ENCODE results near the gene SLC16A11. TPM values are rescaled to one million over a fixed set of nuclear protein-coding genes. Genes with fewer than 3 reads are reported as not detected.

SLC16A11 gene
- total and polyA plus RNA-seq, 2 of the 4 experiments (the other 2 are of a cell fraction), result not detected

DNA sequence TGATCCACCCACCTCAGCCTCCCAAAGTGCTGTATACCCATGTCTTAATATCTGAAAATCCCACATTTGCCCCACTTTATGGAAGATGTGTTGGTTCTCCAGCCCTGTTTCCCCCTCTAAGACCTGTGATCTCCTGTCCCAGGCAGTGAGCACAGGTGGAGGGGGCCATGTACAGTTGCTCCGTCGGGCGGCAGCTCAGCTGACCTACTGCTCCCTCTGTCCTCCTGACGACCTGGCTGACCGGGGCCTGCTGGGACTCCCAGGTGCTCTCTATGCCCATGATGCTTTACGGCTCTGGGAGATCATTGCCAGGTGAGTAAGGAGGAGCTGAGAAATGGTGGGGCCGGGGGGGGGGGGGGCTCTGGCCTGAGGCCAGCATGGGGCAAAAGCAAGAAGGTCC is 38.2 kb downstream of the SLC16A11 start:
- POLR2A ChIA-PET (ENCODE audit: unreplicated experiment), result no interaction called here
- no peak overlapping the region for H4K5ac ChIP-seq (ENCODE audit: low read depth, low read length)
- no peak overlapping the region for H3K18ac ChIP-seq (ENCODE audit: low read depth, low read length)
- no peaks in the 10 kb centered on the region for H3K27me3 ChIP-seq (ENCODE audit: control insufficient read depth, insufficient read depth, low read length)
- H2AFZ ChIP-seq (replicated peaks; ENCODE audit: low read length, poor library complexity), result no peak overlapping the region
- H4K91ac ChIP-seq (ENCODE audit: insufficient read depth, low read depth, low read length), result no peak overlapping the region
- H3K14ac ChIP-seq (replicated peaks; ENCODE audit: low read depth, low read length), result no peak overlapping the region
- CTCF ChIA-PET, result interaction anchor here (0.6 kb wide), 1 partner anchor 85 kb away, joined by 3 read pairs; no protein-coding TSS in a partner anchor
- H4K8ac ChIP-seq (ENCODE audit: low read depth in 2 of 2, low read length in 2 of 2), result no peak overlapping the region
- H3K9me3 ChIP-seq (ENCODE audit: control insufficient read depth, insufficient read depth, low read length), result no peaks in the 10 kb centered on the region
- peaks cover 19 to 67% of the 10 kb centered on the region in 2 experiments for H3K79me1 ChIP-seq (ENCODE audit: low read depth in 1 of 2, low read length in 2 of 2)
- H3K4me2 ChIP-seq (ENCODE audit: low read depth, low read length), result no peak overlapping the region
- no TSS peak for BruUV-seq (replicated peaks)
- H2BK20ac ChIP-seq (ENCODE audit: low read depth, low read length), result no peak overlapping the region
- ATAC-seq (ENCODE audit: low read depth) (no peak), DNase-seq (no peak)
- H2BK15ac ChIP-seq (ENCODE audit: low read depth, low read length), result no peak overlapping the region
- no peak overlapping the region for H3K56ac ChIP-seq (ENCODE audit: extremely low read depth, insufficient read depth, low read length)
- no peak overlapping the region for H3K23ac ChIP-seq (ENCODE audit: low read depth, low read length)
- H2BK5ac ChIP-seq (ENCODE audit: low read depth, low read length, poor library complexity, severe bottlenecking), result no peak overlapping the region
- H3K9ac ChIP-seq (ENCODE audit: low read depth, low read length), result no peak overlapping the region
- H2BK120ac ChIP-seq (ENCODE audit: low read depth, low read length), result no peak overlapping the region
- no CpG with 5 or more reads among the region's 7 CpGs for WGBS, 2 experiments (ENCODE audit: extremely low coverage in 2 of 2, insufficient read length in 1 of 2)
- no peak overlapping the region for H3K27ac ChIP-seq (ENCODE audit: insufficient read depth, low read length)
- no peak overlapping the region for H3K4ac ChIP-seq (ENCODE audit: low read depth, low read length)
- H4K20me1 ChIP-seq (ENCODE audit: insufficient read depth, low read length), result peaks cover 25% of the 10 kb centered on the region
- peaks cover 21% of the 10 kb centered on the region for H3K36me3 ChIP-seq (ENCODE audit: control insufficient read depth, insufficient read depth, low read length)
- intact Hi-C loops (cut with micrococcal nuclease) (no loop called here), dilution Hi-C loops (cut with HindIII; ENCODE audit: low sequenced_read_pairs, unreplicated experiment) (no loop called here), in situ Hi-C loops (cut with MboI; ENCODE audit: low sequenced_read_pairs) (loop anchor here (5.0 kb wide), 1 partner anchor 93 kb away; no protein-coding TSS in a partner anchor)
- TF ChIP-seq BHLHE40 (IDR thresholded peaks at IDR 0.05; ENCODE audit: low read depth, low read length) (no peak), RAD21 (IDR thresholded peaks at IDR 0.05; ENCODE audit: low read length) (no peak), SMC3 (IDR thresholded peaks at IDR 0.05; ENCODE audit: low read depth, low read length) (no peak), MAZ (IDR thresholded peaks at IDR 0.05; ENCODE audit: borderline replicate concordance, low read depth, low read length) (no peak), POLR2A (IDR thresholded peaks at IDR 0.05; ENCODE audit: low read depth, low read length) (no peak), FOS (IDR thresholded peaks at IDR 0.05; ENCODE audit: low read depth, low read length) (no peak), RFX5 (IDR thresholded peaks at IDR 0.05; ENCODE audit: low read depth, low read length) (no peak), RCOR1 (IDR thresholded peaks at IDR 0.05; ENCODE audit: insufficient replicate concordance, low read length) (no peak), CEBPB (IDR thresholded peaks at IDR 0.05; ENCODE audit: low read depth, low read length) (no peak), CHD1 (IDR thresholded peaks at IDR 0.05; ENCODE audit: low read depth, low read length) (no peak), MAFK (IDR thresholded peaks at IDR 0.05; ENCODE audit: low read depth, low read length) (no peak)
- TF ChIP-seq, protein P1, sequence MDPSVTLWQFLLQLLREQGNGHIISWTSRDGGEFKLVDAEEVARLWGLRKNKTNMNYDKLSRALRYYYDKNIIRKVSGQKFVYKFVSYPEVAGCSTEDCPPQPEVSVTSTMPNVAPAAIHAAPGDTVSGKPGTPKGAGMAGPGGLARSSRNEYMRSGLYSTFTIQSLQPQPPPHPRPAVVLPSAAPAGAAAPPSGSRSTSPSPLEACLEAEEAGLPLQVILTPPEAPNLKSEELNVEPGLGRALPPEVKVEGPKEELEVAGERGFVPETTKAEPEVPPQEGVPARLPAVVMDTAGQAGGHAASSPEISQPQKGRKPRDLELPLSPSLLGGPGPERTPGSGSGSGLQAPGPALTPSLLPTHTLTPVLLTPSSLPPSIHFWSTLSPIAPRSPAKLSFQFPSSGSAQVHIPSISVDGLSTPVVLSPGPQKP (IDR thresholded peaks at IDR 0.05; ENCODE audit: borderline replicate concordance, low read depth, low read length), result no peak
- TF ChIP-seq, protein P2, sequence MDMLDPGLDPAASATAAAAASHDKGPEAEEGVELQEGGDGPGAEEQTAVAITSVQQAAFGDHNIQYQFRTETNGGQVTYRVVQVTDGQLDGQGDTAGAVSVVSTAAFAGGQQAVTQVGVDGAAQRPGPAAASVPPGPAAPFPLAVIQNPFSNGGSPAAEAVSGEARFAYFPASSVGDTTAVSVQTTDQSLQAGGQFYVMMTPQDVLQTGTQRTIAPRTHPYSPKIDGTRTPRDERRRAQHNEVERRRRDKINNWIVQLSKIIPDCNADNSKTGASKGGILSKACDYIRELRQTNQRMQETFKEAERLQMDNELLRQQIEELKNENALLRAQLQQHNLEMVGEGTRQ (IDR thresholded peaks at IDR 0.05; ENCODE audit: low read depth, low read length), result no peak
- H3K9me1 ChIP-seq (ENCODE audit: insufficient read depth, low read length), result no peaks in the 10 kb centered on the region
- no peak overlapping the region for H2AK9ac ChIP-seq (replicated peaks; ENCODE audit: low read depth, low read length, poor library complexity)
- no peaks in the 10 kb centered on the region; the same call in 1 of the 2 replicates for H3K4me1 ChIP-seq (ENCODE audit: control insufficient read depth, insufficient read depth, low read length)
- H3K4me3 ChIP-seq (ENCODE audit: insufficient read depth, low read depth, low read length), result no peak overlapping the region
- no peak overlapping the region for H2AK5ac ChIP-seq (ENCODE audit: low read depth, low read length)

All from IMR-90 (cell line).